RPMI7951 (cell line): Measurements from ENCODE around the gene PTPN1. TPM values are rescaled to one million over a fixed set of nuclear protein-coding genes. Genes with fewer than 3 reads are reported as not detected.
"Not testable (repeated sequence)": the region's sequence is repeated elsewhere in the genome, so short reads cannot be mapped to it uniquely, and the experiment has no call there.

Experiments used
- DNase-seq: peaks from one replicate; pipeline ENCODE4 v3.0.0-alpha.2; 2012; ENCODE audit warnings: low read depth
- total RNA-seq: library from RNA; depleted of rRNA; stranded (reverse); fragments of >200 nt; shearing (Covaris generic); gene quantifications from 2 replicates; pipeline ENCODE4 v1.2.3, GENCODE V29; 2014

Gene PTPN1
- total RNA-seq, 1 experiment from 2014 or later = 42.2 TPM

DNA sequence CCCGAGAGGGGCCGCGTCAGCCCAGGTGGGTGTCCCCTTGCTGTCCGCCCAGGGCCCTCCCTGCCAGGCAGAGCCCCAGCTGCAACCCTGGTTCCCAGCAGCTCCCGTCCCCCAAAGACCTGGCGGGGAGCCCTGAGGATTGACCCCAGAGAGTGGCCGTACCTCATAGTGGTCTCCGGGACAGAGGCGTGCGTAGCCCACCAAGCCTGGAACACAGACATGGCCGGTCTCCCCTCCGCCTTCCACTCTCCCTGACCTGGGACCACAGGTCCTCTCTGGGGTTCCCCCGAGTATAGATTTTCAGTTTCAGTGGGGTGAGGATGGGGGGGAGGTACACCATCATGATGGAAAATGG, 98.5 kb downstream of the PTPN1 start:
- no peak for DNase-seq

DNA sequence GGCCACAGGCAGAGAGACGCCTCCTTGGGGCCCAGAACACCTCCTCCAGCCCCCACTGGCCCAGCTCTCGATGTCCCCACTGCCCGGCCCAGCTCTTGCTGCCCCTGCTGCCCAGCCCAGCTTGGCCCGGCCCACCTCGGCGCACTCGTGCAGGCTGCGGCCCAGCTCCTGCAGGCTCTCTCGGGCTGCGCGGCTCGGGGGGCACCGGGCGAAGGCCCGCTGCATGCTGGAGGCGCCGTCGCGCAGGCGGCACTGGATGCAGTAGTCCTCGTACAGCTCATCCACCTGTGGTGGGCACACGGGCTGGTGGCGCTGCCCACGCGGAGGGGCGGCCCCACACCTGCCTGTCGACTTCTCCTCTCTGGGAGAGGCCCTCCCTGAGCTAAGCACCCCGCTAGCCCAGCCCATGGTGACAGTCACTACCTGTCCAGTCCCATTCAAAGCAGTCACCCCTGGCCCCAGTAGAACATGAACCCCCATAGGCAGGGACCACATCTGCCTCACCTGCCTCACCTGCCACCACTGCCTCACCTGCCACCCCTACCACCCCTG, 99.3 kb downstream of the PTPN1 start:
- no peak for DNase-seq

DNA sequence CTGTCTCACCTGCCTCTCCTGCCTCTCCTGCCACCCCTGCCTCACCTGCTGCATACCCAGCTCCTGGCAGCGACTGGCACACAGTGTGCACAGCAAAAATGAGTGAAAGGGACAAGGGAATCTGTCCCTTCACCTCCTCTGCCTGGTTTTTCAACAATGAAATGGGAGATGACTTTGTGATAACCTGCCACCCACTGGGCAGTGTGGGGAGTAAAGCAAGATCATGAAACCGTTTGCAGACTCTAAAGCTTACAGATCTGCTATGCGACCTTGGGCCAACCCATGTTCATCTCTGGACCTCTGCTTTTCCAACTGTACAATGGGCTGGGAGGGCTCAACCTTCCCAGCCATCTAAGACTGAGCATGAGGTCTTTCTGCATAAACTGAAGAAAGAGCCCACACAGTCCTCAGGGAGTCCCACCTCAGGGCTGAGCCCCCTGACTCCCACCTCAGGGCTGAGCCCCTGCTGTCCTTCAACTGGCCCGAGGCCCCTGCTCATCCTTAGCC, 100.1 kb downstream of the PTPN1 start:
- no peak for DNase-seq

DNA sequence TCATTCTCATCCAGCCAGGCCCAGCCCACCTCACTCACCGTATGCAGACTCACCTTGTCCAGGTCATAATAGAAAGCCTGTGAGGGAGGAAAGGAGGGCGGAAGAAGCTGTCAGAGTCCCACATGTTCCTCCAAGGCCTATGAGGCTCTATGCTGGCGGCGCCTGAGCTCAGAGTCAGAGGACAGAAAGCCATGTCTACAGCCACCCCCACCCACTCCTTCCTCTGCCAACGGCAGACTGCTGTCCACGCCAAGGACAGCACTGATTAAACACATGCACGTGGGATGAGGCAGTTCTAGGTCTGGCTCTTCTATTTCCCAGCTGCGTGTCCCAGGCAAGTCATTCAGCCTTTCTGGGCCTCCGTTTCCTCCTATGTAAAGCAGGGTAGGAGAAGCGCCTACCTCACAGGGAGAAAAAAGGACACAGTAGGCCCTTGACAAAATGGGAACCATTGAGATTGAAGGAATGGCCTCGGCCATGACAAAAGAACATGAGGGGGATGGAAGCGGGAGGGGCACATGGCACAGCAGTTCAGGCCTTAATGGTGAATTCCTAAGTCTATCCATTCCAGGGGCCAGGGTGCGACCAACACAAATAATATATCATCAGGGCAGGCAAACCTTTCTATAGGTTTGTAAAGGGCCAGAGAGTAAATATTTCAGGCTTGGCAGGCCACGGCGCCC, 101.1 kb downstream of the PTPN1 start:
- DNase-seq = no peak

DNA sequence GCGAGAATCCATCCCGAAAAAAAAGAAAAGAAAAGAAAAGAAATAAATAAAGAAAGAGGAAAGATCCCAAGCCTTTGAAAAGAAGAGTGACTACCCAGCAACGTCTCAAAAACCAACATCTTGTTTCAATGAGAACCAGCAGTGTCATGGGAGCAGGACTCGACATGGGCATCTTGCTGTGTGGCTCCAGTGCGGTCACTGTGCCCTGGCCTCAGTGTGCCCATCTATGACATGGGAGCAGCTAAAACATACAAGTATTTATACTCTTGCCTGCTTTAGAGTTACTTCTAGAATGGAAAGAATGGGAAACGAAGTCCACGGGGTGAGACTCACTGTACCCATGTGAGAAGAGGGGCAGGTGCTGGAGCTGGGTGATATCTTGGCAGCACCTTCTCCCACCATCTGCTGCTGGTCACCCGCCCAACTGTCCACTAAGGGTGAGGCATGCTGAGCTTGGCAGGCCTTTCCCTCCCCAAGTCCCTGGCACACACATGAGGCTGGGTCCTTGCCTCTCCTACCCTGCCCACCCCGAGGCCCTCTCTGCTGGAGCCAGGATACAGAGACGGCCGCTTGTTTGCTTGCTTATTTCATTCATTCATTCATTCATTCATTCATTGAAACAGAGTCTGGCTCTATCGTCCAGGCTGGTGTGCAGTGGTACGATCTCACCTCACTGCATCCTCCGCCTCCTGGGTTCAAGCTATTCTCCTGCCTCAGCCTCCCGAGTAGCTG, 103.4 kb downstream of the PTPN1 start:
- DNase-seq = no peak

DNA sequence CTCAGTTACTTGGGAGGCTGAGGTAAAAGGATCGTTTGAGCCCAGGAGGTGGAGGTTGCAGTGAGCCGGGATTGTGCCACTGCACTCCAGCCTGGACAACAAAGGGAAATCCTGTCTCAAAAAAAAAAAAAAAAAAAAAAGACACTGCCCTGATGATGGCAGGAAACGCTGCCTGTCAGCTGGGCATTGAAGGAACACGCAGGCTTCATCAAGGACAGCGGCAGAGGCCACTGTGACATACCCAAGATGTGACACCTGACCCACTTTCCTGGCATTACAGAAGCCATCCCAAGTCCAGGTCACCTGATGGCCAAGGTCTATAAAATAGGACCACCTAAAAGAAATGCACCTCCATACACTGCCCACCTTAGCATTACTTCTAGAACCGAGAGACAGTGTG, 105.2 kb downstream of the PTPN1 start:
- no peak for DNase-seq

DNA sequence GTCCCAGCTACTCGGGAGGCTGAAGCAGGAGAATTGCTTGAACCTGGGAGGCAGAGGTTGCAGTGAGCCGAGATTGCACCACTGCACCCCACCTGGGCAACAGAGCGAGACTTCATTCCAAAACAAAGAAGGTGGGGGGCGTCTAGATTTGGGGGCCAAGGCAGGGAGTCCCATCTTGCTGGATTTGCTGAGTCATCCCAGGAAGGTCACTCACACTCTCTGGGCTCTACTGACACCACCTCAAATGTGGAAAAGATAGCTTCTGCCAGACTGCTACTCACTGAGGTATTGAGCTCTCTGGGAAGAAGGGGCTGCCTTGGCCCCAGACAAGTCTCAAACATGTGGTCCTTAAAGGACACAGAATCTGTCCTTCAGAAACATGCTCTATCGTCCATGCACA, 106.8 kb downstream of the PTPN1 start:
- no peak for DNase-seq

DNA sequence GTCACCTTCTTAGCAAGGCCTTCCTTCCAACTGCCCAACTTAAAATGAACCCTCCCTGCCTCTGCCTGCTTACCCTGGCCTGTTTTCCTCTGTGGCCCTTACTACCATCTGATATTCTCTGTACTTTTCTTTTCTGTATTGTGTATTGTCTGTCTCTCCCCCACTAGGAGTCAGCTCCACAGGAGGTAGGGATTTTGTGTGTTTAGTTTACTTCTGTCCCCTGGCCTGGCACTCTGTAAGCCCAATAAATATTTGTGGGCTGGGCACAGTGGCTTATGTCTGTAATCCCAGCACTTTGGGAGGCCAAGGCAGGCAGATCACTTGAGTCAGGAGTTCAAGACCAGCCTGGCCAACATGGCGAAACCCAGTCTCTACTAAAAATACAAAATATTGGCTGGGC, 108.4 kb downstream of the PTPN1 start:
- no peak for DNase-seq

DNA sequence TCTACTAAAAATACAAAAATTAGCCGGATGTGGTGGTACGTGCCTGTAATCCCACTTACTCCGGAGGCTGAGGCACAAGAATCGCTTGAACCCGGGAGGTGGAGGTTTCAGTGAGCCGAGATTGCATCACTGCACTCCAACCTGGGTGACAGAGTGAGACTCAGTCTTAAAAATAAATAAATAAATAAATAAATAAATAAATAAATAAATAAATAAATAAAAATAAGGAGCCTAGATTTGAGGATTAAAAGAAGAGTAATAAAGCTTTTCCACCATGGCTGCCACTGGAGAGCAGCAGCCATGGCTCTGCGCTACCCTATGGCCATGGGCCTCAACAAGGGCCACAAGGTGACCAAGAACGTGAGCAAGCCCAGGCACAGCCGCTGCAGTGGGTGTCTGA, 110.3 kb downstream of the PTPN1 start:
- not testable (repeated sequence) for DNase-seq

DNA sequence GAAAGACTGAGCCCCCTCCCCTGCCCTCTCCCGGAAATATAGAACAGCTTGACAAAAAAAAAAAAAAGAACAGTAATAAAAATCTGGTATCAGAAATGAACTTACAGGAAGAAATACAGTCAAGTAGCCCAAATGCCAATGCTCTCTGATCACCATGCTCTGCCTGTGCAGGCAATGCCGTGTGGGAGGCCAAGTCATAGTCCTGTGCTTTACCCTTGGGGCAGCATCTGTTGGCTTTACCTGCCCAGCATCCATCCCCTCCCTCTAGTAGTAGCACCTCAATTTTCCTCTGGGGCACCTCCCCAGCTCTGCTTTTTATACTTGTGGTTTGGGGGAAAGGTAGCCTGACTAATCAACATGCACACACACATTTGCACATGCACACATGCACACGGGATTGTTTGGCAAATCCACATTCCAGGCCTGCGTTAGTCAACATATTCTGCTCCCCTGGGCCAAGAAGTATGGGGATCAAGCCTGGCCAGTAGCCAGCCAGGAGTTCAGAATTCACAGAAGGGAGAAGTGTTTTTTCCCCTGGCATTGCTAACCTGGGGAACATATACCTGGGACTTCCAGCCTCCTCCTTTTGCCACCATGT, 111.0 kb downstream of the PTPN1 start:
- DNase-seq = no peak

DNA sequence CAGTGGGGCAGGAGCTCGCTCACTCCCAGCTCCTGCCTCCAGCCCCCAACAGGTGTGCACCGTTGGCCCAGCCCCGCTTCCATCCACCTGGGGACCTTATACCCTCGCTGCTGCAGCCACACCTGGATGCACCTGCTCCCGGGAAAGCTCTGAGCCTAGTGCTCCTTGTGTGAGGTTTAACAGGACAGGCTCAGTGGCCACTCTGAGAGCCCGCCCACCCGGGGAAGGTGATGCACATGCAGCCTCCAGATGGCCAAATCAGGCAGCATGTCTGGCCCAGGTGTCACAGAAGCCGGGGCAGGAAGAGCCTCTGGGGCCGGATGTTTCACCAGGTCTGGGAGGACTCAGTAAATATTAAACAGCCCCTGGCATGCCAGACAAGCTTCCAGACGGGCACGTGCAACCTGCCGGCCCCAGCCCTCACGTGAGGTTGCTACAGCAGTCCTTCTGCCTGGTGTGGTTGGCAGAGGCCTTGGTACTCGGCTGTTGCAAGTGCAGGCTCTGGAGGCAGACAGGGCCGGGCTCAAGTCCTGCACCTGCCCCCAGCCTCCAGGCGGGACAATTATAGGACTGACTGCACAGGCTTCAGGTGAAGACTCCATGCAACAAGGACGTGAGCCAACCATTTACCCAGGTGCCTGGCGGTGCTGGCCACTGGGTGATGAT, 114.3 kb downstream of the PTPN1 start:
- DNase-seq = no peak

DNA sequence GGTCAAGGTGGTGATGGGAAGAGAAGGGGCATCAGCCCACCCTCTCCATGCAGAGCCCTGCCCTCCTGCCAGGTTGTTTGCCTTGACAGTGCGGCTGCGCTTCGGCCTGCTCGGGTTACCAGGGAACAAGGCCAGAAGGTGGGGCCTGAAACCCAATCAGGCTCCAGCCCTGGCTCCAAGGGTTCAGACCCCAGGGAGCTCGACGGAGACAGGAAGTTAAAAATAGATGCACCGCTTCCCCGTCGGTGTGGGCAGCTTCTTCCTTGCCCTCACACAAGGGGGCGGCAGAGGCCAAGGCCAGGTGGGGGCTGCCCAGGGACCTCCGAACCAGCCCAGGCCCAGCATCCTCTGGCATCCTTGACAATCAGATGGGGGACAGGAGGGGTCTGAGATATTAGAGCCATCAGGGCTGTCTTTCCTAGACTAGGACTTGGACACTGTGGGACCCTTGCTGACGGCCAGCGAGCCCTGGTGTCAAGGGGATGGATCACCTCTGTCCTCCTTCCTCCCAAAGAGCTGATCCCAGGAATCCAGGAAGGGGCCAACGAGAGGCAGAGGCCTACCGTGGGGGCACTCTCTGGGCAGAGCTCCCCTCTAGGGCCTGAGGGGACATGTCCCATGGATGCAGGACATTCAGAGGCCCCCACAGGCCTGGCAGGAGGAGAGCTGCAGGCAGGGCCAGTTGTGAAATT, 115.9 kb downstream of the PTPN1 start:
- DNase-seq = peak; percentile 50

DNA sequence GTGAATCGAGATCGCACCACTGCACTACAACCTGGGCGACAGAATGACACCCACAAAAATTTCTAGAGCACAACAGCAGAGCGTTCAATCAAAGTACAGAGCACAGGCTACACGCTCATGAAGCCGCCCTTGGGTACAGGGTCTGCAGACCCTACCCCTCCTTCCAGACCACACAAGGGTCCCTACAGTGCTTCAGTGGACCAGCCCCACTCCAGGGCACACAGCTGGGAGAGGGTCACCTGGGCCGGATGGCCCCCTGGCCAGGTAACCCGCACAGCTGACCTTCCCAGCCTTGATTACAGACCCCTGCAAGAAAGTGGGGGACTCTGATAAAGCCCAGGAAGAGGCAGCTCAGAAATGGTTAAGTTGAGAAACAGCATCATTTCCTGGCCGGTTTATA, 117.6 kb downstream of the PTPN1 start:
- DNase-seq = no peak

DNA sequence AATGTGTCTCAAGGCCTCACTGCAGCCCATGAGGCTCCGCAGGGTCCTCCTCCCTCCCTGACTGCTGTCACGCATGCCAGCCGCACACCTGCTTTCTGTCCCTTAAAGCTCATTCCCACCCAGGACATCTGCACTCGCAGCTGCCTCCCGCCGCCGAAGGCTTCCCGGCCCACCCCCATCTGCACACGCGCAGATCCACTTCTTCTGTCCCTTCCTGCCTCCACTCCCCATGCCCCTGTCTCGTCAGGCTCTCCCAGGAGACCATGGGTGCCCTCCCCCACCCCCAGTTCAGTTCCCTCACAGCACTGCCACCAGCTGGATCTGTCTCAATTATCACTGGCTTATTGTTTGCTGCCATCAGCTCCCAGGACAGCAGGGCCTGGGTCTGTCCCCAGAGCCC, 118.1 kb downstream of the PTPN1 start:
- DNase-seq = no peak

DNA sequence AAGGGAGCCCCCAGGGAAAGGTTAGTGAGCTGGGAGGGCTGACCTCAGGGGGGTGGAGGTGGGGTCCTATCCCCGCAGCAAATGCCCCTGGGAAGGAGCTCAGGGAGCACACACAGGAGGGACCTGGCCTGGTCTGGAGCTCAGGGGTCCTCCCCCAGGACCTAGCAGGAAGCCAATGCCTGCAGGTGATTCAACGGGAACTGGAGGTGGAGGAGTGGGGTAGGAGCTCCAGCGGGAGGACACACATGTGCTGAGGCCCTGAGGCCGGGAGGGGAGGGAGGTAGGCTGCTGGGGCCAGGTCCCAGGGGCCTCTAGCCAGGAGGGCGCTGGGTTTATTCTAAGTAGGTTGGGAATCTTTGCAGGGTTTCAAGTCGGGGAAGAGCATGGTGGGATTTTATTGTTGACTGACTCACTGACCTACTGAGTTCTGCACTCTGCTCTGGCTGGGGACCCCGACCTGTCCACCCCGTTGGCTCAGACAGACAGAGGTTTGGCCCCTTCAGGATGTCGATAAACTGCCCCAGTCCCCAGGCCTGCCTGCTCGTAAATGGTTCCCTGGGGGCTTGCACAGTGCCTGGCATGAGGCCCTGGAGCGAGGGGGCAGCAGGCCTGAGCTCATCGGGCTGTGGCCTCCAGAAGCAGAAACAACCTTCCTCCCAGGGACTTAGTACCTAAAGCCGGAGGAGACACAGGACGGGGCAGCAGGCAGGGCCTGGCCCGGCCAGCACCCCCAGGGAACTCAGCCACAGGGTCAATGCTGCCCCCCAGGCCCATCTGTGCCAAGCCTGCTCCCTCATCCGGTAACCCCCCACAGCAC, 118.9 kb downstream of the PTPN1 start:
- DNase-seq = no peak

DNA sequence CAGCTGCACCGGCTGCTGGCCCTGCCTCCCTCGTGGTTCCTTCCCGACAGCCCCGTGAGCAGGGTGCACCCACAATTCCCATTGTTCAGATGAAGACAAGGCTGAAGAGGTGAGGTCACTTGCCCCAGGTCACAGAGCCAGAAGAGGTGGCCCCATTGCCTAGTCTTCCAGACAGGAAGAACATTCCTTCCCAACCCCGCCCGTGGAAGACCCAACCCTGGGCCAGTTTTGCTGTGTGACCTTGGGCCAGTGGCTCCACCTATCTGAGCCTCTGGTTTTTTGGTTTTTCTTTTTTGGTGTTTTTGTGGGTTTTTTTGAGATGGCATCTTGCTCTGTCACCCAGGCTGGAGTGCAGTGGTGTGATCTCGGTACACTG, 119.5 kb downstream of the PTPN1 start:
- peak; percentile 42 for DNase-seq

DNA sequence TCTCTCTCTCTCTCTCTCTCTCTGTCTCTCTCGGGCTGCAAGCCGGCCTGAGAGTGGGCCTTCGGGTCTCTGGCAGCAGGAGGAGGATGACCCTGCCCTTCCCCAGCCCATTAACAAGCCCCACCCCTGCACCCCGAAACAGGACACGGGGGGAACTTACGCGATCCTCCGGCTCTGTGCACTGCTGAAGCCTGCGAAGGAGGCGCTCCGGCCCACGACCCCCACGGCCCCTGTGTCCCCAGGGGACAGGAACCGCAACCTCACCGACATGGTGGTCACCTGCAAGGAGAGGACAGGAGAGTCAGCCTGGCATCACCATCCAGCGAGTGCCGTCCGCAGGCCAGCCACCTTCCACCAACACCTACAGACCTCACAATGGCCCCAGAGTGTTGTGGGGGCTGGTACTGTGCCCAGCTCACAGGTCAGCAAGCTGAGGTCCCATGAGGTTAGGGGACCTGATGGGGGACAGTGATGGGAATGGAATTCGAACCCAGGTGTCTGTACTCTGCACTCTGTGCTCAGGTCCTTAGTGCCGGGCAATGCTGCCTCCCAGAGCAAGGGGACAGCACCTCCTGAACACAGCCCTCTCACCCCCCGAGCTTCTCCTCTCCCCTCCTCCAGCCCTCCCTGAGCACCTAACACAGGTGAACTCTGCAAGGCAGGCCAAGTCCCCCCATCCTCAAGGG, 120.5 kb downstream of the PTPN1 start:
- DNase-seq = no peak

DNA sequence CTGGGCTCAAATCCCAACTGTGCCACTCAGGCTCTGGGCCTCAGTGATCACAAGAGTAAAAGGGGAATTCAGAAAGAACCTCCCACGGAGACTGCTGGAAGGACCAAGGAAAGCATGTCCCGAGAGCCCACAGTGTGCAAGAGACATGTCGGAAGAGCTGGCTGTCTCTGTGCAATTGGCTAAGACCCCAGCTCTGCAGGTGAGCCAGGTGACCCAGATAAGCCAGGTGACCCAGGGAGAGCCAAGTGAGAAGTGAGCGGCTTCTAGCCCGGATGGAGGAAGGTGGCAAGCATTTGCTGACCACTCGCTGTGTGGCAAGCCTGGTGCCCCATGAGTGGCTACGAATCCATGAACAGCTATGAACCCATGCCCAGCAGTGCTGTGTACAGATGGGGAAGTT, 122.1 kb downstream of the PTPN1 start:
- DNase-seq = no peak

DNA sequence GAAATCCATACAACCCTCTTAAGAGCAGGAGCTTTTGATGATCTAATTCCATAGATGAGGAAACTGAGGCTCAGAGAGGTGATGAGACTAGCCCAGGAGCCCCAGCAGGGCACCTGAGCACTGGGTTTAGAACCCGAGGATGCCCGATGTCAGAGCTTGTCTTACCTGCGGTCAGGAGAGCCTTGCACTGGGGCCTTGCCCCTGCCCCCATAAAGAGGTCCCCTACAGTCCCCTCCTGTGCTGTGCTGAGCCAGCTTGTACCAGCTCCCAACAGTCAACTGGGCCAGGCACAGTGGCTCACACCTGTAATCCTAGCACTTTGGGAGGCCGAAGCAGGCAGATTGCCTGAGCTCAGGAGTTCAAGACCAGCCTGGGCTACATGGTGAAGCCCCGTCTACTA, 122.5 kb downstream of the PTPN1 start:
- no peak for DNase-seq

DNA sequence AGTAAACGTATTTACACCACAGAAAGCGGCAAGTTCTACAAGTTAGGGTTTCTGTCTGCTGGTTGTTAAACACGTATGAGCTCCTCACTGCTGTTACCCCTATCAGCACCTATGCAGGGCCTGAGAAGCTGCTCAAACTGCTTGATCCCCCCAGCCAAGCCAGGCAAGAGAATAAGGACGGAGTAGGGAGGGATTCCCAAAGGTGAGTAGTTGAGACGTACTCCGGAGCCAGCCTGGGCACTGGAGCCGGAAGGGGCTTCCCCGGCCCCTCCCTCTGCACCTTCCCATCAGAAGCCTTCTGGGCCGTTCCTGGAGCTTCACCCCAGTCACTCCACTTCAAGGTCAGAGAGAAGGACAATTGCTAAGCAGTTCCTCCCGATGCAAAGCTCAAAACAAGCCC, 123.2 kb downstream of the PTPN1 start:
- DNase-seq = no peak
